PC-3 (cell line): Measurements from ENCODE around the gene CCM2L. TPM values are rescaled to one million over a fixed set of nuclear protein-coding genes. Genes with fewer than 3 reads are reported as not detected.

Experiments used
- ATAC-seq: fragments of 200-7000 bp; cut with Tn5 transposase; 2 replicates; pipeline ENCODE4 v1.9.1; 2020; ENCODE audit warnings: mild to moderate bottlenecking, moderate library complexity
- BruUV-seq: library from RNA; stranded (reverse); fragments of 400-500 nt; replicated peaks from 2 replicates; lab custom pipeline; 2021; lab: Mats Ljungman, UMichigan
- CTCF ChIA-PET: fragments of 300-600 bp; sonication (Branson Sonifier 250); formaldehyde crosslinking; loops from one replicate; lab custom pipeline; 2022; ENCODE audit warnings: antibody characterized with exemption; lab: Charles Lee
- POLR2A ChIA-PET: fragments of 300-600 bp; sonication (Branson Sonifier 250); formaldehyde crosslinking; loops from one replicate; lab custom pipeline; 2022; ENCODE audit warnings: antibody characterized with exemption; ENCODE audit not compliant: unreplicated experiment; lab: Charles Lee
- DNase-seq: peaks from one replicate; pipeline ENCODE4 v3.0.0-alpha.2; 2015
- H2AFZ ChIP-seq: fragments of 300-600 bp; sonication (generic); 2 replicates; pipeline ENCODE4 v1.6.0; 2016; ENCODE audit warnings: antibody characterized with exemption, low read length
- H3F3A ChIP-seq: fragments of 300-600 bp; sonication (generic); one replicate; pipeline ENCODE4 v1.6.0; 2017; ENCODE audit warnings: antibody characterized with exemption, low read length, control low read depth, mild to moderate bottlenecking; ENCODE audit not compliant: unreplicated experiment
- H3K27ac ChIP-seq: fragments of 300-600 bp; sonication (generic); 2 replicates; pipeline ENCODE4 v1.5.1; 2016; ENCODE audit warnings: mild to moderate bottlenecking, low read length
- H3K27me3 ChIP-seq: fragments of 300-600 bp; sonication (generic); 2 replicates; pipeline ENCODE4 v1.6.1; 2016; ENCODE audit warnings: low read length, mixed read lengths
- H3K36me3 ChIP-seq: fragments of 300-600 bp; sonication (generic); 2 replicates; pipeline ENCODE4 v1.6.1; 2016; ENCODE audit warnings: low read depth, mixed run types, low read length, mixed read lengths
- H3K4me1 ChIP-seq: fragments of 300-600 bp; sonication (generic); 2 replicates; pipeline ENCODE4 v1.5.1; 2016; ENCODE audit warnings: low read length; ENCODE audit not compliant: insufficient read depth
- H3K4me2 ChIP-seq: fragments of 300-600 bp; sonication (generic); 2 replicates; pipeline ENCODE4 v1.6.0; 2016; ENCODE audit warnings: low read length
- H3K4me3 ChIP-seq: fragments of 300-600 bp; sonication (generic); 2 replicates; pipeline ENCODE4 v1.5.1; 2016; ENCODE audit warnings: mild to moderate bottlenecking, low read length, mixed read lengths
- H3K79me2 ChIP-seq: fragments of 300-600 bp; sonication (generic); 2 replicates; pipeline ENCODE4 v1.6.1; 2017; ENCODE audit warnings: low read length, mixed read lengths
- H3K9ac ChIP-seq: fragments of 300-600 bp; sonication (generic); 2 replicates; pipeline ENCODE4 v1.6.0; 2016; ENCODE audit warnings: mild to moderate bottlenecking, low read length
- H3K9me2 ChIP-seq: fragments of 300-600 bp; sonication (generic); replicated peaks from 2 replicates; pipeline ENCODE4 v1.6.1; 2016; ENCODE audit warnings: mixed run types, low read length, mixed read lengths
- H3K9me3 ChIP-seq: fragments of 300-600 bp; sonication (generic); 2 replicates; pipeline ENCODE4 v1.6.1; 2016; ENCODE audit warnings: low read length, mixed read lengths
- H4K20me1 ChIP-seq: fragments of 300-600 bp; sonication (generic); 2 replicates; pipeline ENCODE4 v1.6.1; 2016; ENCODE audit warnings: low read length, mixed read lengths
- CTCF ChIP-seq: fragments of 300-600 bp; sonication (generic); conservative IDR thresholded peaks from 2 replicates; pipeline ENCODE4 v1.5.1; 2017; ENCODE audit warnings: antibody characterized with exemption, low read depth, mild to moderate bottlenecking, low read length
- EZH2 ChIP-seq: fragments of 300-600 bp; sonication (generic); IDR thresholded peaks from one replicate; pipeline ENCODE4 v1.6.1; 2017; ENCODE audit warnings: antibody characterized with exemption, mild to moderate bottlenecking, low read length; ENCODE audit not compliant: unreplicated experiment
- EZH2phosphoT487 ChIP-seq: fragments of 300-600 bp; sonication (generic); IDR thresholded peaks from 2 replicates; pipeline ENCODE4 v1.6.1; 2018; ENCODE audit warnings: mild to moderate bottlenecking, antibody characterized with exemption, low read length, borderline replicate concordance
- intact Hi-C: fragments of 100-400 bp; cut with micrococcal nuclease; formaldehyde crosslinking; loops from 2 replicates; pipeline ENCODE4 v1.9.0; 2023
- total RNA-seq: library from RNA; depleted of rRNA; stranded (reverse); fragments of >200 nt; gene quantifications from 2 replicates; pipeline ENCODE4 v1.2.3, GENCODE V29; 2014

The CCM2L gene
- total RNA-seq, 1 experiment from 2014 or later, result not detected

- DNase-seq, result no peak
- ChIA-PET POLR2A (no interaction called here), CTCF (no interaction called here)
- Histone ChIP-seq H3K27ac (no peak overlapping the region), H3K4me1 (no peaks in the 10 kb centered on the region), H3K9ac (no peak overlapping the region), H3K36me3 (no peaks in the 10 kb centered on the region), H4K20me1 (no peaks in the 10 kb centered on the region), H3K27me3 (peaks cover 71% of the 10 kb centered on the region), H3F3A (no peaks in the 10 kb centered on the region), H3K79me2 (no peaks in the 10 kb centered on the region), H3K4me2 (no peak overlapping the region), H3K9me3 (no peaks in the 10 kb centered on the region), H3K9me2 (no peaks in the 10 kb centered on the region), H3K4me3 (no peak overlapping the region), H2AFZ (no peak overlapping the region)
- intact Hi-C loops, result no loop called here
- no TSS peak for BruUV-seq
- no peak for ATAC-seq
- no peak for TF ChIP-seq EZH2phosphoT487
- TF ChIP-seq CTCF, result no peak
- TF ChIP-seq EZH2, result no peak
These were observed 42.6 kb downstream of the CCM2L start for GRCh38 chr20:32052778-32053362.

DNA sequence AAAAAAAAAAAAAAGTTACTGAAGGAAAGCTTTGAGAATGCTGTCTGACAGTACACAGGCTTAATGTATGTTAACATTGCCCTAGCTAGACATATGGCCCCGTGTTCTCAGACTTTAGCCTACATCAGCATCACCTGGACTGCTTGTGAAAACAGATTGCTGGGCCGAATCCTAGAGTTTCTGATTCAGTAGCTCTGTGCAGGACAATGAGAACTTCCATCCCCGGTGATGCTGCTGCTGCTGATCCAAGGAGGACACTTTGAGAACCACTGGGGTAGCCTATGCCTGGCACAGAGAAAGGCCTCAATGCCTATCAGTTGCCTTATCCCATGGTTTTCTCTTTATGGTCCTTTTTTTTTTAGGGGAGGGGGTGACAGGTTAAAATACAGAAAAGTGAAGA is 43.4 kb downstream of the CCM2L start:
- Histone ChIP-seq H3K79me2 (no peaks in the 10 kb centered on the region), H3K9me3 (no peaks in the 10 kb centered on the region), H3K4me1 (no peaks in the 10 kb centered on the region), H3K4me2 (no peak overlapping the region), H3K9me2 (no peaks in the 10 kb centered on the region), H3K9ac (no peak overlapping the region), H2AFZ (no peak overlapping the region), H3K27ac (no peak overlapping the region), H4K20me1 (no peaks in the 10 kb centered on the region), H3K27me3 (peaks cover 77% of the 10 kb centered on the region), H3F3A (no peaks in the 10 kb centered on the region), H3K36me3 (no peaks in the 10 kb centered on the region), H3K4me3 (no peak overlapping the region)
- ATAC-seq, result no peak
- no peak for TF ChIP-seq EZH2
- CTCF ChIA-PET, result no interaction called here
- DNase-seq, result no peak
- intact Hi-C loops, result no loop called here
- BruUV-seq, result no TSS peak
- POLR2A ChIA-PET, result no interaction called here

DNA sequence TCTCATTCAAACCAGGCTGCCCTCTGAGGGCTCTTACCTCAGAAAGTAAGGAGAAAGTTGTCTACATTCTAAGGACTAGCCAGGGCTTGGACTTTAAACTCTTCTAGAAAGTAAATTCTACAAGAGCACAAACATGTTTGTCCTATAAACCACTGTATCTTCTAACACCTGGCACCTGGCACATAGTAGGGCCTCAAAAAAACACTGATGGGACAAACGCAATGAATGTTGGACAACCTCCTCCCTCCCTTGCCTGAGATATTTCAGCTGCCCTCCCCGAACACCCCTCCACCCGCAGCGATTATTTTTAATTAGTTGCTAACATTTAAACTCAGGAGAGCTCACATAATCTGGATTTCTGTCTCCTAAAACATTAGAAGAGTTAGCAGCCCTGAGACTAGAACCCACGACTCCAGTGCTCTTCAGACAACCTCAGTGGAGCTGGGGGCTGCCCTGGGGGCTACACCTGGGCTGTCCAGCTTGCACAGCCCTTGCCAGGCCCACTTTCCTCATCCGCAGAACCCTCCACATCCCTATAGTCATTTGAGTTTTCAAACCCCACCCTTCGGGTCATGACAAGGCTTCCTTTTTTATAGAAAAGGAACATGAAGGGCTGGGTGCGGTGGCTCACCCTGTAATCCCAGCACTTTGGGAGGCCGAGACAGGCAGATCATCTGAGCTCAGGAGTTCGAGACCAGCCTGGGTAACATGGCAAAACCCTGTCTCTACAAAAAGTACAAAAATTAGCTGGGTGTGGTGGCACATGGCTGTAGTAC is 46.7 kb downstream of the CCM2L start:
- Histone ChIP-seq H3K27ac (no peak overlapping the region), H3K4me3 (no peak overlapping the region), H2AFZ (no peak overlapping the region), H3K4me2 (no peak overlapping the region), H3K27me3 (peaks cover 74% of the 10 kb centered on the region), H4K20me1 (no peaks in the 10 kb centered on the region), H3K9me3 (no peaks in the 10 kb centered on the region), H3K79me2 (no peaks in the 10 kb centered on the region), H3K9ac (no peak overlapping the region), H3F3A (no peaks in the 10 kb centered on the region), H3K9me2 (no peaks in the 10 kb centered on the region), H3K36me3 (no peaks in the 10 kb centered on the region), H3K4me1 (no peaks in the 10 kb centered on the region)
- no peak for ATAC-seq
- no peak for TF ChIP-seq EZH2phosphoT487
- no peak for TF ChIP-seq CTCF
- no peak for TF ChIP-seq EZH2
- ChIA-PET CTCF (interaction anchor here (0.6 kb wide), 1 partner anchor 205 kb away, joined by 4 read pairs; no protein-coding TSS in a partner anchor), POLR2A (no interaction called here)
- intact Hi-C loops, result no loop called here
- BruUV-seq, result no TSS peak
- no peak for DNase-seq
